Transverse colon (tissue), 3 donors: ENCODE measurements around the gene THAP7.

Experiments used
- CTCF ChIP-seq, 5 experiments: fragments of 200-600 bp in 3 of 5; fragments of 450-650 bp in 2 of 5; sonication (generic) in 3 of 5; IDR thresholded peaks; 1 replicate in 2 of 5; 2 replicates in 3 of 5; pipeline ENCODE4 v1.5.1; 2016 to 2017; ENCODE audit warnings: antibody characterized with exemption in 5 of 5, inconsistent platforms in 3 of 5, mild to moderate bottlenecking in 2 of 5, moderate library complexity in 1 of 5
- EP300 ChIP-seq: sonication (generic); formaldehyde crosslinking; IDR thresholded peaks from one replicate; pipeline ENCODE4 v1.6.1; 2017; ENCODE audit warnings: antibody characterized with exemption, low read depth

- no peak for TF ChIP-seq CTCF (IDR thresholded peaks at IDR 0.05)
- TF ChIP-seq EP300, result no peak
These were observed 4.2 kb downstream of the THAP7 start for GRCh38 chr22:20997536-20998257.
